Measurements from ENCODE around the gene NKAIN1. TPM values are rescaled to one million over a fixed set of nuclear protein-coding genes. Genes with fewer than 3 reads are reported as not detected.
A peak's percentile ranks its signal among the peaks of the same experiment; 100 is the strongest.
"Not testable (repeated sequence)": the region's sequence is repeated elsewhere in the genome, so short reads cannot be mapped to it uniquely, and the experiment has no call there.

Gene NKAIN1
- total RNA-seq = 0.81 and 0.94 TPM in 2 replicates

DNA sequence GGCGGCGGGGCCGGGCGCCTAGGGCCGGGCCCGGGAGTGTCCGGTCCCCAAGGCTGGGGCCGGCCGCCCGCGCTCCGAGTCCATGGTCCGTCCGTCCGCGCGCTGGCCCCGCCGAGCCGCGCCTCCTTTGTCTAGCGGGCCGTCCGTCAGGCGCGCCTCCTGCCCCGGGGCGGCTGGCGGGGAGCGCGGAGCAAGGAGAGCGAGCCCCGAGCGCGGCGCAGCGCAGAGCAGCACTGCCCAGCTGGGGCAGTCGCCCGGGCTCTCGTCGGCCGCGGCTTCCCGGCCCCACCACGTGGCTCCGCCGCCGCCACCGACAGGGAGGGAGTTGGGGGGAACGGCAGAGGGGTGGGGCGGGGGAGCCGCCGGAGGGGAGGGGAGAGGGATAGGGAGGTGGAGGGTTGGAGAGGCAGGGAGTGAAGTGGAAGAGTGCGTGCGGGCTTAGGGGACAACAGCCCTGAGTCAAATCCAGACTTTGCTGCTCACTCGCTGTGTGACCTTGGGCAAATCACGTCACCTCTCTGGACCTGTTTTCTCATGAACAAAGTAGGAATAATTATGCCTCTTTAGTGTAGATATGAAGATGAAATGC, at the start of gene NKAIN1:
TSS of gene NKAIN1 (minus strand) at position 235 of the 589 bp plus-strand sequence. CDS start 340 bp downstream, outside the sequence.
- no peak for DNase-seq (ENCODE audit: low read depth)
- no peak for TF ChIP-seq CTCF (conservative IDR thresholded peaks at IDR 0.05; ENCODE audit: low read depth, low read length)
- peak within 1 kb of the TSS; percentile 33 for H3K4me3 ChIP-seq (ENCODE audit: low read depth, low read length)

GRCh38 chr1:31289021-31289420, 49.3 kb upstream of the NKAIN1 start:
- H3K4me3 ChIP-seq (ENCODE audit: low read depth, low read length) = no peak overlapping the region
- TF ChIP-seq CTCF (conservative IDR thresholded peaks at IDR 0.05; ENCODE audit: low read depth, low read length) = no peak
- no peak for DNase-seq (ENCODE audit: low read depth)

- not testable (repeated sequence) for H3K4me3 ChIP-seq (ENCODE audit: low read depth, low read length); DNase-seq (ENCODE audit: low read depth)
These were observed 48.1 kb upstream of the NKAIN1 start for GRCh38 chr1:31287791-31288190.

DNA sequence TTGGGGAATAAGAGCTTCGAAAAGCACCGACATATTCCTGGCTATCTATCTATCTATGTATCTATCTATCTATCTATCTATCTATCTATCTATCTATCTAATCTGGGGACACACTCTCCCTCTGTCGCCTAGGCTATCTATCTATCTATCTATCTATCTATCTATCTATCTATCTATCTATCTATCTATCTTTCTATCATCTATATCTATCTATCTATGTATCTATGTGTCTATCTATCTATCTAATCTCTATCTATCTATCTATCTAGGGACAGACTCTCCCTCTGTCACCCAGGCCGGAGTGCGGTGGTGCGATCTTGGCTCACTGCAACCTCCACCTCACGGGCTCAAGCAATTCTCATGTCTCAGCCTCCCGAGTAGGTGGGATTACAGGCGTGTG, 42.7 kb upstream of the NKAIN1 start:
- not testable (repeated sequence) for DNase-seq (ENCODE audit: low read depth); H3K4me3 ChIP-seq (ENCODE audit: low read depth, low read length)

DNA sequence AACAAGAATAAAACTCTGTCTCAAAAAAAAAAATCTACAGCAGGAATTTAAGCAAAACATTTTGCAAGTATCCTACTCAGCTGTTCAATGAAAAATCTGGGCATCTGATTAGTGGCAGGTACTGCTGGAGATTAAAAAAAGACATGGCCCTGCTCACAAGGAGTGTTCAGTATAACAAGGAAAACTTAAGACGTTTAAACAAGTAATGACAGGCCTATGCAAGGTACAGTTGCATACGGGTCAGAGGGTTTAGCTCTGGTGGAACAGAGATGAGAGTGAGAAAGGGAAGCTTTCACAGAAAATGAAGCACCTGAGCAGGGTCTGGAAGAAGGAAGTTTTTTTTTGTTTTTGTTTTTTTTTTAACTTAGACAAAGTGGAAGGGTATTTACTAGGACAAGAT, 33.9 kb upstream of the NKAIN1 start:
- no peak for DNase-seq (ENCODE audit: low read depth)
- H3K4me3 ChIP-seq (ENCODE audit: low read depth, low read length) = no peak overlapping the region
- TF ChIP-seq CTCF (conservative IDR thresholded peaks at IDR 0.05; ENCODE audit: low read depth, low read length) = no peak

DNA sequence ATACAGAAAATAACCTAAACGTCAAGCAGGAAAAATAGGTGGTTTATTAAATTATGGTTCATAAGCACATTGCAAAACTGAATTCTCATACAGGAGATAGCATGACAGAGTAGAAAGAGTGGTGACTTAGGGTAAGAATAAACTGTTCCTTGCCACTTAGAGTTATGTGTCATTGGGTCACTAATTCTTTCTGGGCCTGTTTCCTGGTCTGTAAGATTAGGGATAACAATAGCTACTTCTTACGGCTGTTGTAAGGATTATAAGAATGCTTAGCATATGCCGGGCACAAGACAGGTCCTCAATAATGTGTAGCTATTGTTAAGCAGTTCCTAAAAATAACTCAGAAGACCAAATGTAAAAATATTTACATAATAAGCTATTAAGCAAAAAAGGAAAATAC, 32.7 kb upstream of the NKAIN1 start:
- DNase-seq (ENCODE audit: low read depth) = no peak
- H3K4me3 ChIP-seq (ENCODE audit: low read depth, low read length) = no peak overlapping the region
- TF ChIP-seq CTCF (conservative IDR thresholded peaks at IDR 0.05; ENCODE audit: low read depth, low read length) = no peak

GRCh38 chr1:31266547-31266946, 26.9 kb upstream of the NKAIN1 start:
- DNase-seq (ENCODE audit: low read depth) = no peak
- no peak for TF ChIP-seq CTCF (conservative IDR thresholded peaks at IDR 0.05; ENCODE audit: low read depth, low read length)
- H3K4me3 ChIP-seq (ENCODE audit: low read depth, low read length) = no peak overlapping the region

DNA sequence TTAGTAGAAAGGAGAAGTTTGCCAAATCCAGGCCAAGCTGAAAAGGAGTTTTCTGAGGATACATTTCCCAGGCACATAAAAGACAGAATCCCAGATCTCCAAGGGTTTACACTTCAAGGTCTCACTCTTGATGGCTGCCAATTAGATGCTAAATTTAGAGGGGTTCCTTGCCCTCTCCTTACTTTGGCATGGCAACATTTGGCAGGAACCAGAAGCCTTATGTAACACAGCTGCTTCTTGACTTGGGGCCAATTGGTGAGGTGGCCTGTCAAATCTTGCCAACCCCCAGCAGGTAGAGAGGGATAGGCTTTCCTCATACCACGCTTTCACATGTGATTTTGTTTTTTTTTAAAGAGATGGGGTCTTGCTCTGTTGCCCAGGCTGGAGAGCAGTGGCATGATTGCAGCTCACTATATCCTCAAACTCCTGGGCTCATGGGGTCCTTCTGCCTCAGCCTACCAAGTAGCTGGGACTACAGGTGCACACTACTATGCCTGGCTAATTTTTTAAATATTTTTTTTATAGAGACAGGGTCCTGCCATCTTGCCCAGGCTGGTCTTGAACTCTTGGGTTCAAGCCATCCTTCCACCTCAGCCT, 25.2 kb upstream of the NKAIN1 start:
- no peak overlapping the region for H3K4me3 ChIP-seq (ENCODE audit: low read depth, low read length)
- no peak for DNase-seq (ENCODE audit: low read depth)
- TF ChIP-seq CTCF (conservative IDR thresholded peaks at IDR 0.05; ENCODE audit: low read depth, low read length) = no peak
